ENCODE results near the gene CDS2.

DNA sequence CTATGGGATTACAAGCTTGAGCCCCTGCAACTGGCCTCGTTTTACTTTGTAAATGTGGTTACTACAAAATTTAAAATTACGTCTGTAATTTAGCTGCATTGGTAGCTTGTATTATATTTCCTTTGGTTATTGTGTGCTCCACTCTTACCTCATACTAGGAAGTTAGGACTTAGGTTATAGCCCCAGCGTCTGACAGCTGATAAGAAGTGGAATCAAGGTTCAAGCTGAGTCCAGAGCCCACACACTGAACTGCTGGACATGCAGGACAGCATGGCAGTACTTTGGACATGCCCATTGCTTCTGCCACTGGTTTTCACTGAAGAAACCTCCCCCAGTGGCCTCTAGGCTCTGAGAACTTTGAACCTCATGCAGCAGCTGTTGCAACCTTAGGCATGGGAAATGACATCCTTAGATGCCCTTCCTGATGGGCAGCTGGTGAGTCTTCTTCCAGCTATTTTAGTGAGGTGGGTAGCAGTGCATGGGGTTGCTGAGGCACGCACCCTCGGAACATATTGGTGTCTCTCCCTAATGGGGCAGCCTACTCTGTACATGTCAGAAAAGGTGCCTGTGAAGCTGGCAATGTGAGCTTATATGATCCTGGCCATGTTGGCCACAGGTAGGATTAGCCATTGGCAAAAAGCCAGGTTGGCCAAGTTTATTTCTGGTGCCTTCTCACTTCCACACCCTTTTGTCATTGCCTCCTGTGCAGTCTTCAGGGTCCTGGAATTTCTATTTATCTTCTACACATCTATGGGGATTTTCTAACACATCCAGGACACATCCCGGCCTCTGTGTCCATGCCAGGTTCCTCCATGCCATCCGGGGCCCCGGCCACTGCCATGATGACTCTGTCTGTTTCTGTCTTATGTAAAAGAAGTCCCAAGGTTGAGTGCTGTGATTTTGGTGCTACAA, 85.3 kb downstream of the CDS2 start:
- TF ChIP-seq, protein P1, sequence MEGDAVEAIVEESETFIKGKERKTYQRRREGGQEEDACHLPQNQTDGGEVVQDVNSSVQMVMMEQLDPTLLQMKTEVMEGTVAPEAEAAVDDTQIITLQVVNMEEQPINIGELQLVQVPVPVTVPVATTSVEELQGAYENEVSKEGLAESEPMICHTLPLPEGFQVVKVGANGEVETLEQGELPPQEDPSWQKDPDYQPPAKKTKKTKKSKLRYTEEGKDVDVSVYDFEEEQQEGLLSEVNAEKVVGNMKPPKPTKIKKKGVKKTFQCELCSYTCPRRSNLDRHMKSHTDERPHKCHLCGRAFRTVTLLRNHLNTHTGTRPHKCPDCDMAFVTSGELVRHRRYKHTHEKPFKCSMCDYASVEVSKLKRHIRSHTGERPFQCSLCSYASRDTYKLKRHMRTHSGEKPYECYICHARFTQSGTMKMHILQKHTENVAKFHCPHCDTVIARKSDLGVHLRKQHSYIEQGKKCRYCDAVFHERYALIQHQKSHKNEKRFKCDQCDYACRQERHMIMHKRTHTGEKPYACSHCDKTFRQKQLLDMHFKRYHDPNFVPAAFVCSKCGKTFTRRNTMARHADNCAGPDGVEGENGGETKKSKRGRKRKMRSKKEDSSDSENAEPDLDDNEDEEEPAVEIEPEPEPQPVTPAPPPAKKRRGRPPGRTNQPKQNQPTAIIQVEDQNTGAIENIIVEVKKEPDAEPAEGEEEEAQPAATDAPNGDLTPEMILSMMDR (IDR thresholded peaks at IDR 0.05; ENCODE audit: low read depth, low read length, missing input control) = no peak
- TF ChIP-seq, protein P2, sequence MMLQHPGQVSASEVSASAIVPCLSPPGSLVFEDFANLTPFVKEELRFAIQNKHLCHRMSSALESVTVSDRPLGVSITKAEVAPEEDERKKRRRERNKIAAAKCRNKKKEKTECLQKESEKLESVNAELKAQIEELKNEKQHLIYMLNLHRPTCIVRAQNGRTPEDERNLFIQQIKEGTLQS (IDR thresholded peaks at IDR 0.05) = no peak
- TF ChIP-seq, protein P3, sequence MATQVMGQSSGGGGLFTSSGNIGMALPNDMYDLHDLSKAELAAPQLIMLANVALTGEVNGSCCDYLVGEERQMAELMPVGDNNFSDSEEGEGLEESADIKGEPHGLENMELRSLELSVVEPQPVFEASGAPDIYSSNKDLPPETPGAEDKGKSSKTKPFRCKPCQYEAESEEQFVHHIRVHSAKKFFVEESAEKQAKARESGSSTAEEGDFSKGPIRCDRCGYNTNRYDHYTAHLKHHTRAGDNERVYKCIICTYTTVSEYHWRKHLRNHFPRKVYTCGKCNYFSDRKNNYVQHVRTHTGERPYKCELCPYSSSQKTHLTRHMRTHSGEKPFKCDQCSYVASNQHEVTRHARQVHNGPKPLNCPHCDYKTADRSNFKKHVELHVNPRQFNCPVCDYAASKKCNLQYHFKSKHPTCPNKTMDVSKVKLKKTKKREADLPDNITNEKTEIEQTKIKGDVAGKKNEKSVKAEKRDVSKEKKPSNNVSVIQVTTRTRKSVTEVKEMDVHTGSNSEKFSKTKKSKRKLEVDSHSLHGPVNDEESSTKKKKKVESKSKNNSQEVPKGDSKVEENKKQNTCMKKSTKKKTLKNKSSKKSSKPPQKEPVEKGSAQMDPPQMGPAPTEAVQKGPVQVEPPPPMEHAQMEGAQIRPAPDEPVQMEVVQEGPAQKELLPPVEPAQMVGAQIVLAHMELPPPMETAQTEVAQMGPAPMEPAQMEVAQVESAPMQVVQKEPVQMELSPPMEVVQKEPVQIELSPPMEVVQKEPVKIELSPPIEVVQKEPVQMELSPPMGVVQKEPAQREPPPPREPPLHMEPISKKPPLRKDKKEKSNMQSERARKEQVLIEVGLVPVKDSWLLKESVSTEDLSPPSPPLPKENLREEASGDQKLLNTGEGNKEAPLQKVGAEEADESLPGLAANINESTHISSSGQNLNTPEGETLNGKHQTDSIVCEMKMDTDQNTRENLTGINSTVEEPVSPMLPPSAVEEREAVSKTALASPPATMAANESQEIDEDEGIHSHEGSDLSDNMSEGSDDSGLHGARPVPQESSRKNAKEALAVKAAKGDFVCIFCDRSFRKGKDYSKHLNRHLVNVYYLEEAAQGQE (IDR thresholded peaks at IDR 0.05) = peak; percentile 64
- TF ChIP-seq RAD21 (IDR thresholded peaks at IDR 0.05) (peak; percentile 24 to 25), HNF4A (conservative IDR thresholded peaks at IDR 0.05) (peak; percentile 99), RXRA (IDR thresholded peaks at IDR 0.05) (peak; percentile 97 to 99), GABPA (IDR thresholded peaks at IDR 0.05 in 1 of 2, conservative IDR thresholded peaks at IDR 0.05 in 1 of 2) (peak in 1 of 2 donors; percentile 66), YY1 (IDR thresholded peaks at IDR 0.05) (peak; percentile 81), JUND (IDR thresholded peaks at IDR 0.05) (peak; percentile 64 to 84), SP1 (IDR thresholded peaks at IDR 0.05) (peak; percentile 97), EGR1 (IDR thresholded peaks at IDR 0.05; ENCODE audit: low read depth in 2 of 2) (peak; percentile 52 to 64)
- TF ChIP-seq, protein P4, sequence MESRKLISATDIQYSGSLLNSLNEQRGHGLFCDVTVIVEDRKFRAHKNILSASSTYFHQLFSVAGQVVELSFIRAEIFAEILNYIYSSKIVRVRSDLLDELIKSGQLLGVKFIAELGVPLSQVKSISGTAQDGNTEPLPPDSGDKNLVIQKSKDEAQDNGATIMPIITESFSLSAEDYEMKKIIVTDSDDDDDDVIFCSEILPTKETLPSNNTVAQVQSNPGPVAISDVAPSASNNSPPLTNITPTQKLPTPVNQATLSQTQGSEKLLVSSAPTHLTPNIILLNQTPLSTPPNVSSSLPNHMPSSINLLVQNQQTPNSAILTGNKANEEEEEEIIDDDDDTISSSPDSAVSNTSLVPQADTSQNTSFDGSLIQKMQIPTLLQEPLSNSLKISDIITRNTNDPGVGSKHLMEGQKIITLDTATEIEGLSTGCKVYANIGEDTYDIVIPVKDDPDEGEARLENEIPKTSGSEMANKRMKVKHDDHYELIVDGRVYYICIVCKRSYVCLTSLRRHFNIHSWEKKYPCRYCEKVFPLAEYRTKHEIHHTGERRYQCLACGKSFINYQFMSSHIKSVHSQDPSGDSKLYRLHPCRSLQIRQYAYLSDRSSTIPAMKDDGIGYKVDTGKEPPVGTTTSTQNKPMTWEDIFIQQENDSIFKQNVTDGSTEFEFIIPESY (IDR thresholded peaks at IDR 0.05) = peak; percentile 88
